Lung (tissue), 12 donors: ENCODE results near the gene PTH2. TPM values are rescaled to one million over a fixed set of nuclear protein-coding genes. Genes with fewer than 3 reads are reported as not detected.

Experiments
- ATAC-seq: fragments of 200-7000 bp; cut with Tn5 transposase; one replicate; pipeline ENCODE4 v1.9.1; 2020; ENCODE audit warnings: moderate number of reproducible peaks; ENCODE audit not compliant: insufficient read depth, low FRiP score
- DNase-seq, 3 donors: peaks; one replicate each; pipeline ENCODE4 v3.0.0-alpha.2; 2013 to 2017
- H3K27ac ChIP-seq, 2 donors: one replicate each; pipeline ENCODE4 v1.5.1; 2013; ENCODE audit warnings: mild to moderate bottlenecking in 2 of 2, moderate library complexity in 2 of 2, control low read depth in 1 of 2, inconsistent platforms in 1 of 2, low read depth in 1 of 2, low read length in 1 of 2
- H3K27me3 ChIP-seq, 3 donors: one replicate each; pipeline ENCODE4 v1.5.1; 2013; ENCODE audit warnings: low read length in 2 of 3; ENCODE audit not compliant: control insufficient read depth in 3 of 3, insufficient read depth in 3 of 3
- H3K36me3 ChIP-seq, 4 donors: one replicate each; pipeline ENCODE4 v1.5.1; 2013; ENCODE audit warnings: low read length in 4 of 4, mild to moderate bottlenecking in 1 of 4, moderate library complexity in 1 of 4; ENCODE audit not compliant: control insufficient read depth in 4 of 4, insufficient read depth in 4 of 4
- H3K4me1 ChIP-seq, 5 donors: one replicate each; pipeline ENCODE4 v1.5.1; 2013; ENCODE audit warnings: low read length in 5 of 5, mild to moderate bottlenecking in 2 of 5, moderate library complexity in 1 of 5; ENCODE audit not compliant: control insufficient read depth in 5 of 5, insufficient read depth in 5 of 5
- H3K4me3 ChIP-seq: one replicate; pipeline ENCODE4 v1.5.1; 2013; ENCODE audit warnings: mild to moderate bottlenecking, control low read depth, moderate library complexity
- H3K9ac ChIP-seq, 2 donors: one replicate each; pipeline ENCODE4 v1.5.1; 2013; ENCODE audit warnings: low read length in 2 of 2, control low read depth in 1 of 2; ENCODE audit not compliant: insufficient read depth in 1 of 2
- H3K9me3 ChIP-seq, 4 donors: one replicate each; pipeline ENCODE4 v1.5.1; 2013; ENCODE audit warnings: low read length in 3 of 4, mild to moderate bottlenecking in 1 of 4, moderate library complexity in 1 of 4; ENCODE audit not compliant: control insufficient read depth in 4 of 4, insufficient read depth in 3 of 4
- WGBS, 2 donors: extraction: QIAGEN DNeasy Blood & Tissue Kit; methylation state at CpG; one replicate each; pipeline ENCODE4 v1.1.7; 2013; 5-methylcytosine and 5-hydroxymethylcytosine counted together
- polyA plus RNA-seq, 2 donors: library from polyadenylated mRNA; stranded (reverse); fragments of 200-250 nt; gene quantifications; one replicate each; pipeline ENCODE4 v1.2.1, GENCODE V29; 2013
- total RNA-seq, 2 donors: library from RNA; depleted of rRNA in 1 of 2; stranded (reverse); fragments of >200 nt in 1 of 2; gene quantifications; one replicate each; pipeline ENCODE4 v1.2.1, GENCODE V29; 2014 to 2021
- TF ChIP-seq, protein P1 (sequence below): IDR thresholded peaks from 2 replicates; pipeline ENCODE4 v1.5.1; 2012; ENCODE audit warnings: mild to moderate bottlenecking; ENCODE audit errors: control extremely low read depth, extremely low read depth
- donor health status: control.
- donor health status: control.
- donor health status: Bipolar disorder and iron deficiency.
- donor health status: healthy.
- donor health status: DM: yes; HTN: yes; CAD: no.

The PTH2 gene
- total and polyA plus RNA-seq, 4 donors, result not detected

DNA sequence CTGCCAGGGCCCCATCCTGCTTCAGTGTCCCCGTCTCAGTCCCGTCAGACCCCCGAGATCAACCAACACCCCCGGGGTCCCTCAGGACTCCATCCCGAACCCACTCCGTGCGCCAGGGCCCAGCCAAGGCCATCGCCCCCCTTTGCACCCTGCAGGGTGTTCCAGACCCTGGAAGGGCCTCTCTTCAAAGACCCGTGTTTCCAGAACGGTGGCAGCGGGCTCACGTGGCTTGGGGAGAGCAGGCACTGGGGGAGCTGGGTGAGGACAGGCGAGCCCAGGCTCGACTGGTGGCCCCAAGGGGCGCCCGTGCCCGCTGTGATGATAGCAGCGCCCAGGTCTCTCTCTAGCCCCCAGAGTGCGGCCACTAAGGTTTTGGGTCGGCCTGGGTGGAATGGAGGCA is 33.8 kb downstream of the PTH2 start:
- Histone ChIP-seq H3K4me1 (no peaks in the 10 kb centered on the region), H3K36me3 (no peaks in the 10 kb centered on the region), H3K27ac (no peak overlapping the region), H3K4me3 (no peak overlapping the region), H3K27me3 (peaks cover 0 to 10% (median 5%) of the 10 kb centered on the region in 3 donors), H3K9ac (no peak overlapping the region), H3K9me3 (peaks cover 0 to 2% (median 0%) of the 10 kb centered on the region in 4 donors)
- DNase-seq, result no peak
- WGBS, 2 donors, result 90 to 96% methylated on average over 20 of the region's 20 CpGs
- TF ChIP-seq, protein P1, sequence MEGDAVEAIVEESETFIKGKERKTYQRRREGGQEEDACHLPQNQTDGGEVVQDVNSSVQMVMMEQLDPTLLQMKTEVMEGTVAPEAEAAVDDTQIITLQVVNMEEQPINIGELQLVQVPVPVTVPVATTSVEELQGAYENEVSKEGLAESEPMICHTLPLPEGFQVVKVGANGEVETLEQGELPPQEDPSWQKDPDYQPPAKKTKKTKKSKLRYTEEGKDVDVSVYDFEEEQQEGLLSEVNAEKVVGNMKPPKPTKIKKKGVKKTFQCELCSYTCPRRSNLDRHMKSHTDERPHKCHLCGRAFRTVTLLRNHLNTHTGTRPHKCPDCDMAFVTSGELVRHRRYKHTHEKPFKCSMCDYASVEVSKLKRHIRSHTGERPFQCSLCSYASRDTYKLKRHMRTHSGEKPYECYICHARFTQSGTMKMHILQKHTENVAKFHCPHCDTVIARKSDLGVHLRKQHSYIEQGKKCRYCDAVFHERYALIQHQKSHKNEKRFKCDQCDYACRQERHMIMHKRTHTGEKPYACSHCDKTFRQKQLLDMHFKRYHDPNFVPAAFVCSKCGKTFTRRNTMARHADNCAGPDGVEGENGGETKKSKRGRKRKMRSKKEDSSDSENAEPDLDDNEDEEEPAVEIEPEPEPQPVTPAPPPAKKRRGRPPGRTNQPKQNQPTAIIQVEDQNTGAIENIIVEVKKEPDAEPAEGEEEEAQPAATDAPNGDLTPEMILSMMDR, result no peak
- ATAC-seq, result no peak

- ATAC-seq, result peak; percentile 64
- peaks cover 0 to 2% (median 0%) of the 10 kb centered on the region in 4 donors for H3K9me3 ChIP-seq
These were observed 35.3 kb downstream of the PTH2 start, which contains the start of gene KASH5 for GRCh38 chr19:49387936-49388372. Gene KASH5, plus strand, starts transcription at chr19:49388249. Its CDS starts 2,635 bp downstream, at chr19:49390884.

GRCh38 chr19:49383599-49383998 is 39.6 kb downstream of the PTH2 start:
- Histone ChIP-seq H3K27me3 (no peaks in the 10 kb centered on the region), H3K4me3 (no peak overlapping the region), H3K4me1 (no peaks in the 10 kb centered on the region), H3K36me3 (no peaks in the 10 kb centered on the region), H3K27ac (no peak overlapping the region), H3K9me3 (peaks cover 0 to 1% (median 0%) of the 10 kb centered on the region in 4 donors), H3K9ac (no peak overlapping the region)
- TF ChIP-seq, protein P1, result no peak
- DNase-seq (no peak), ATAC-seq (no peak)
- 43 to 95% methylated on average over 1 of the region's 1 CpG for whole genome bisulfite sequencing, 2 donors

More at GRCh38 chr19:49387936-49388372, 35.3 kb downstream of the PTH2 start, which contains the start of gene KASH5:
- TF ChIP-seq, protein P1, result no peak
- WGBS, 2 donors, result 34 to 53% methylated on average over 39 to 40 of the region's 40 CpGs
- Histone ChIP-seq H3K27ac (no peak within 1 kb of the TSS), H3K36me3 (no peaks in the 10 kb centered on the region), H3K9ac (no peak within 1 kb of the TSS), H3K27me3 (peaks cover 0 to 5% (median 2%) of the 10 kb centered on the region in 3 donors), H3K4me3 (peak within 1 kb of the TSS; percentile 3), H3K4me1 (no peaks in the 10 kb centered on the region)
- peak in 2 of 3 donors; percentile 12 to 21 for DNase-seq

DNA sequence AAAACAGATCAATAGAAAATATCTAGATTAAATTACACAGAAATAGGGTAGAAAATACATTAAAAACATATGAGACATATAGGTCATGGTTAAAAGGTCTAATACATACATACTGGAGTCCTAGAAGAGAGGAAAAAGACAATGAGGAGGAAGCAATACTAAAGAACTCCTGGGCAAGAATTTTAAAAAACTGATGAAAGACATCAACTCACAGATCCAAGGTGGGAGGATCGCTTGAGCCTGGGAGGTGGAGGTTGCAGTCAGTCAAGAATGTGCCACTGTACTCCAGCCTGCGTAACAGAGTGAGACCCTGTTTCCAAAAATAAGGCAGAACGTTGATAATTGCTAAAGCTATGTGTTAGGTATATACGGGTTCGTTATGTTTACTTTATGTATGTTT is 40.6 kb downstream of the PTH2 start:
- Histone ChIP-seq H3K9me3 (peaks cover 0 to 1% (median 0%) of the 10 kb centered on the region in 4 donors), H3K4me1 (no peaks in the 10 kb centered on the region), H3K27me3 (no peaks in the 10 kb centered on the region), H3K9ac (no peak overlapping the region), H3K4me3 (no peak overlapping the region), H3K27ac (no peak overlapping the region), H3K36me3 (no peaks in the 10 kb centered on the region)
- TF ChIP-seq, protein P1, result no peak
- DNase-seq (no peak), ATAC-seq (no peak)
- 92% methylated on average over 5 of the region's 5 CpGs for WGBS, 2 donors
